Umbilical cord (tissue), 2 donors: Measurements from ENCODE around the gene CPA4. TPM values are rescaled to one million over a fixed set of nuclear protein-coding genes. Genes with fewer than 3 reads are reported as not detected.

Source experiments
- DNase-seq: peaks from one replicate; pipeline ENCODE4 v3.0.0-alpha.2; 2015; ENCODE audit warnings: low spot score
- total RNA-seq: library from RNA; depleted of rRNA; stranded (reverse); fragments of >200 nt; gene quantifications from one replicate; pipeline ENCODE4 v1.2.3, GENCODE V29; 2014; ENCODE audit warnings: low replicate concordance; ENCODE audit not compliant: insufficient read depth

The CPA4 gene
- total RNA-seq, 1 donor from 2014 or later = 32.7 TPM

GRCh38 chr7:130363026-130363847, 70.3 kb downstream of the CPA4 start:
- peak; percentile 74 for DNase-seq

GRCh38 chr7:130364451-130364850, 71.5 kb downstream of the CPA4 start:
- no peak for DNase-seq

GRCh38 chr7:130365088-130365487, 72.1 kb downstream of the CPA4 start:
- no peak for DNase-seq

- DNase-seq = peak; percentile 34
Measured at GRCh38 chr7:130365511-130366441, 72.8 kb downstream of the CPA4 start.

- DNase-seq = no peak
Measured at GRCh38 chr7:130366564-130366963, 73.6 kb downstream of the CPA4 start.

GRCh38 chr7:130367088-130367755, 74.3 kb downstream of the CPA4 start:
- no peak for DNase-seq

GRCh38 chr7:130367836-130368746, 75.1 kb downstream of the CPA4 start:
- DNase-seq = peak; percentile 44

- peak; percentile 94 for DNase-seq
Measured at GRCh38 chr7:130369110-130369711, 76.2 kb downstream of the CPA4 start.

GRCh38 chr7:130369831-130370550, 77.0 kb downstream of the CPA4 start:
- no peak for DNase-seq

GRCh38 chr7:130371046-130371445, 78.1 kb downstream of the CPA4 start:
- no peak for DNase-seq

GRCh38 chr7:130372402-130373165, 79.6 kb downstream of the CPA4 start:
- DNase-seq = peak; percentile 63

Other genes starting within 250 kb of the CPA4 start
- 3.4 TPM for gene ZC3HC1, start 241.8 kb upstream of the CPA4 start, total RNA-seq
- 42.4 TPM for gene KLHDC10, start 222.6 kb upstream of the CPA4 start, total RNA-seq
- gene TMEM209, start 87.8 kb upstream of the CPA4 start, total RNA-seq = 23.1 TPM
- not detected for gene SSMEM1, start 85.3 kb upstream of the CPA4 start, total RNA-seq
- 1.9 TPM for gene CPA2, start 26.3 kb upstream of the CPA4 start, total RNA-seq
- 0.72 TPM for gene CPA5, start 51.7 kb downstream of the CPA4 start, total RNA-seq
- 7.0 TPM for gene CPA1, start 87.3 kb downstream of the CPA4 start, total RNA-seq
- 6.7 TPM for gene CEP41, start 147.9 kb downstream of the CPA4 start, total RNA-seq
- 417 TPM for gene MEST, start 198.9 kb downstream of the CPA4 start, total RNA-seq